ENCODE measurements around the gene ITPR3.

GRCh38 chr6:33682341-33682740 lies 61.2 kb downstream of the ITPR3 start:
- TF ChIP-seq POLR2A (IDR thresholded peaks at IDR 0.05) (no peak), CTCF (IDR thresholded peaks at IDR 0.05) (no peak)
